Esophagus muscularis mucosa (tissue), 4 donors: Measurements from ENCODE around the gene SMIM5. TPM values are rescaled to one million over a fixed set of nuclear protein-coding genes. Genes with fewer than 3 reads are reported as not detected.
"Not testable (repeated sequence)": the region's sequence is repeated elsewhere in the genome, so short reads cannot be mapped to it uniquely, and the experiment has no call there.

Source experiments
- DNase-seq: peaks from one replicate; pipeline ENCODE4 v3.0.0-alpha.2; 2017; ENCODE audit errors: extremely low spot score
- H3K27ac ChIP-seq, 4 donors: fragments of 200-600 bp; sonication (generic); replicated peaks in 1 of 4; 1 replicate in 3 of 4; 2 replicates in 1 of 4; pipeline ENCODE4 v1.5.1; 2016 to 2019; ENCODE audit warnings: mild to moderate bottlenecking in 1 of 4
- H3K27me3 ChIP-seq, 4 donors: fragments of 200-600 bp; sonication (generic); one replicate each; pipeline versions ENCODE4 v1.5.1 to v1.6.0; 2016 to 2019
- H3K36me3 ChIP-seq, 4 donors: fragments of 200-600 bp; sonication (generic); one replicate each; pipeline ENCODE4 v1.5.1; 2016 to 2019
- H3K4me1 ChIP-seq, 4 donors: fragments of 200-600 bp; sonication (generic); one replicate each; pipeline ENCODE4 v1.5.1; 2016 to 2019
- H3K4me3 ChIP-seq, 4 donors: fragments of 200-600 bp; sonication (generic); 1 replicate in 2 of 4; 2 replicates in 2 of 4; pipeline ENCODE4 v1.5.1; 2016 to 2019; ENCODE audit warnings: mild to moderate bottlenecking in 4 of 4, moderate library complexity in 1 of 4
- H3K9me3 ChIP-seq, 4 donors: fragments of 200-600 bp; sonication (generic); 1 replicate in 3 of 4; 2 replicates in 1 of 4; pipeline ENCODE4 v1.5.1; 2016 to 2019
- EP300 ChIP-seq: sonication (generic); formaldehyde crosslinking; IDR thresholded peaks from one replicate; pipeline ENCODE4 v1.6.1; 2017; ENCODE audit warnings: antibody characterized with exemption
- POLR2A ChIP-seq: fragments of 450-650 bp; IDR thresholded peaks from one replicate; pipeline ENCODE4 v1.6.1; 2017; ENCODE audit warnings: antibody characterized with exemption, moderate library complexity, mild to moderate bottlenecking, low read depth
- POLR2AphosphoS5 ChIP-seq, 2 donors: sonication (generic); formaldehyde crosslinking; IDR thresholded peaks; one replicate each; pipeline ENCODE4 v1.6.1; 2017; ENCODE audit warnings: antibody characterized with exemption in 2 of 2
- WGBS: methylation state at CpG from one replicate; pipeline ENCODE4 v1.1.5; 2018; 5-methylcytosine and 5-hydroxymethylcytosine counted together
- intact Hi-C: fragments of 100-400 bp; cut with DNase I; formaldehyde crosslinking; loops from one replicate; pipeline ENCODE4 v1.15.1; 2023
- total RNA-seq, 4 donors: library from RNA; depleted of rRNA; stranded (reverse); fragments of >200 nt; gene quantifications; one replicate each; pipeline versions ENCODE4 v1.1.0 to v1.2.1, GENCODE V29; 2016
- TF ChIP-seq, protein P1 (sequence below), 3 experiments: fragments of 200-600 bp in 2 of 3; fragments of 450-650 bp in 1 of 3; sonication (generic) in 2 of 3; IDR thresholded peaks; one replicate each; pipeline ENCODE4 v1.5.1; 2017 to 2019; ENCODE audit warnings: antibody characterized with exemption in 3 of 3, mild to moderate bottlenecking in 2 of 3, moderate library complexity in 1 of 3

Gene SMIM5
- total RNA-seq, 4 donors from 2014 or later: 4.3 to 6.6 (median 5.6) TPM

DNA sequence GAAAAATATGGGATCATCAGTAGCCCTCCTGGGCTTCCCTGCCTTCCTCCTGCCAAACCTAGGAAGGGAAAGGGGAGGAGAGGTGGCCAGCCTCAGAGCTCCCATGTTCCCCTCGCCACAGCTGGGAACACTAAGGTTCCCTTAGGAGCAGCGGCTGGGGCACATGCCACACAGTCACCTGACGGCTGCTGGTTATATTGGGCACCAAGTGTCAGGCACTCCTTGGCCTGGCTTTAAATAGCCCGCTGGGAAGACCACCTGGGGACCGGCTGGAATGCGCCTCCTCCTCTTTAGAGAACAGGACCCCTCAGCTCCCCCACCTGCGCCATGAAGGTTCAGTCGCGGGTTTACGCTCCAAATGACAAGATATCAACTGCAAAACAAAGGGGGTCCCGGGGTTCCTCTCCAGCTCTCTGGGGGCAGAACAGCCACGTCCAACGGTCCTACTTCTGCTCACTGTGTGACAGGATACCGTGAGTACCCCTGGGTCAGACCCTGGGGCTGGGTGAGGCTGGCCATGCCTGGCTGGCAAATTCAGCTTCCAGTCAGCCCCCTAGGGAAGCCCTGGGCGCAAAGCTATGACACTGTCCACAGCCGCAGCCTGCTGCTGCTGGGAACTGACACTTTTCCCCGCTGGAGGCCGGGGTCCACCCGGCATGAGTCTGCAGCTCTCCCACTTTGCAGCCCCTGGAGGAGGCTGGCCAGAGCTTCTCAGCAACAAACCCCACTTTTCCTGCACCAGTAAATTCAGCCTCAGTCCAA is 3.3 kb downstream of the SMIM5 start:
- H3K4me3 ChIP-seq: no peak overlapping the region
- H3K36me3 ChIP-seq: peaks cover 0 to 33% (median 15%) of the 10 kb centered on the region in 4 donors
- no peak overlapping the region for H3K27ac ChIP-seq
- no peak for DNase-seq
- no peaks in the 10 kb centered on the region for H3K27me3 ChIP-seq
- WGBS: 89% methylated on average over 19 of the region's 19 CpGs
- TF ChIP-seq EP300 (no peak), POLR2A (no peak), POLR2AphosphoS5 (IDR thresholded peaks at IDR 0.05) (no peak)
- TF ChIP-seq, protein P1, sequence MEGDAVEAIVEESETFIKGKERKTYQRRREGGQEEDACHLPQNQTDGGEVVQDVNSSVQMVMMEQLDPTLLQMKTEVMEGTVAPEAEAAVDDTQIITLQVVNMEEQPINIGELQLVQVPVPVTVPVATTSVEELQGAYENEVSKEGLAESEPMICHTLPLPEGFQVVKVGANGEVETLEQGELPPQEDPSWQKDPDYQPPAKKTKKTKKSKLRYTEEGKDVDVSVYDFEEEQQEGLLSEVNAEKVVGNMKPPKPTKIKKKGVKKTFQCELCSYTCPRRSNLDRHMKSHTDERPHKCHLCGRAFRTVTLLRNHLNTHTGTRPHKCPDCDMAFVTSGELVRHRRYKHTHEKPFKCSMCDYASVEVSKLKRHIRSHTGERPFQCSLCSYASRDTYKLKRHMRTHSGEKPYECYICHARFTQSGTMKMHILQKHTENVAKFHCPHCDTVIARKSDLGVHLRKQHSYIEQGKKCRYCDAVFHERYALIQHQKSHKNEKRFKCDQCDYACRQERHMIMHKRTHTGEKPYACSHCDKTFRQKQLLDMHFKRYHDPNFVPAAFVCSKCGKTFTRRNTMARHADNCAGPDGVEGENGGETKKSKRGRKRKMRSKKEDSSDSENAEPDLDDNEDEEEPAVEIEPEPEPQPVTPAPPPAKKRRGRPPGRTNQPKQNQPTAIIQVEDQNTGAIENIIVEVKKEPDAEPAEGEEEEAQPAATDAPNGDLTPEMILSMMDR (IDR thresholded peaks at IDR 0.05): no peak
- intact Hi-C loops: no loop called here
- H3K4me1 ChIP-seq: peaks cover 24 to 42% (median 30%) of the 10 kb centered on the region in 4 donors
- H3K9me3 ChIP-seq: no peaks in the 10 kb centered on the region

DNA sequence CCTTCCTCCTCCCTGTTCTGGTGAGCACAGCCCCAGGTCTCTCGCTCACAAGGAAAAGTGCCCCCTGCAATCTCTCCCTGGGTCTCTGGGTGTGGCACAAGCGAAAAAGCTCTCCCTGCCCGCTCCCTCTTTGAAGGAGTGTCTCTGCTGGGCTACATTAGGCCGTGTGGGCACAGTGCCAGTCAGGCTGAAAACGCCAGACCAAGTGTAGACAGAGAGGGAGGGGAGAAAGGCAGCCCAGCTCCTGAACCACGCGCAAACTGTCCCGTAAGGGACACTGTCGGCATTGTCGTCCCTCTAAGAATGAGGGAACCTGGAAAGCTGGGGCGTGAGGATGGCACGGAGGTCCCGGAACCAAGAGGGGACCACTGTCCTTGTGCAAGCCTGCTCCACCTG is 3.9 kb downstream of the SMIM5 start:
- H3K27ac ChIP-seq: no peak overlapping the region
- H3K4me1 ChIP-seq: peaks cover 24 to 47% (median 30%) of the 10 kb centered on the region in 4 donors
- TF ChIP-seq EP300: no peak
- TF ChIP-seq, protein P1 (IDR thresholded peaks at IDR 0.05): no peak
- DNase-seq: no peak
- H3K4me3 ChIP-seq: no peak overlapping the region
- 76% methylated on average over 13 of the region's 13 CpGs for WGBS
- intact Hi-C loops: no loop called here
- no peaks in the 10 kb centered on the region for H3K9me3 ChIP-seq
- H3K36me3 ChIP-seq: peaks cover 0 to 35% (median 15%) of the 10 kb centered on the region in 4 donors
- no peaks in the 10 kb centered on the region for H3K27me3 ChIP-seq

DNA sequence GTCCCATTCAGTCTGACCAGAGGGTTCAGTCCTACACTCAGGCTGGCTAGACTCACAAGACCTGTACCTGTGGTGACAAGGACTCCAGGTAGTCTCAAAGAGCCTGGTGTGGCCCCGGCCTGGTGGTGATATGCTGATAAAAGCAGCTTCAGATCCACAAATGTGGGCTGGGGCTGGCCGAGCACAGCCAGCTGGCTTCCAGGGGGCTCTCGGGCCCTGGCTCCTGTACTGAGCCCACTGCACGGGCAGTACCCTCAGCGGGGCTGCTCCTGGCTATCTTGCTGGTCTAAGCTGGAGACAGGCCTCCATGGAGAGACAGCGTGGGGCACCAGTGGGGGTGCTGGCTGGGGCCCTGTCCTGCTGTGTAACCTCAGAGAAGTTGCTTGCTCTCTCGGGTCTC is 4.3 kb downstream of the SMIM5 start:
- Histone ChIP-seq H3K27me3 (no peaks in the 10 kb centered on the region), H3K36me3 (peaks cover 0 to 38% (median 15%) of the 10 kb centered on the region in 4 donors), H3K4me1 (peaks cover 22 to 49% (median 26%) of the 10 kb centered on the region in 4 donors), H3K4me3 (no peak overlapping the region), H3K27ac (no peak overlapping the region), H3K9me3 (no peaks in the 10 kb centered on the region)
- intact Hi-C loops: no loop called here
- TF ChIP-seq, protein P1 (IDR thresholded peaks at IDR 0.05): no peak
- TF ChIP-seq POLR2A: no peak
- TF ChIP-seq POLR2AphosphoS5 (IDR thresholded peaks at IDR 0.05): no peak
- TF ChIP-seq EP300: no peak
- 72% methylated on average over 2 of the region's 7 CpGs for WGBS
- DNase-seq: no peak

DNA sequence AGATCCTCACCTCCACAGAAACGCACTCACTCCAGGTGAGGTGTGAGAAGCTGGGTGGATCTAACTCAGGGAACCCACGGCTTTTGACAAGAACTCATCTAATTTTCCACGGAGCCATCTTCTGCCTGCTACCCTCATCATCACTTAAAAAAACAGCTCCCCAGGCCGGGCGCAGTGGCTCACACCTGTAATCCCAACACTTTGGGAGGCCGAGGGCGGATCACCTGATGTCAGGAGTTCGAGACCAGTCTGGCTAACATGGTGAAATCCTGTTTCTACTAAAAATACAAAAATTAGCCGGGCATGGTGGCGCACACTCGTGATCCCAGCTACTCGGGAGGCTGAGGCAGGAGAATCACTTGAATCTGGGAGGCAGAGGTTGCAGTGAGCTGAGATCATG is 4.8 kb downstream of the SMIM5 start:
- Histone ChIP-seq H3K36me3 (peaks cover 0 to 43% (median 15%) of the 10 kb centered on the region in 4 donors), H3K4me1 (peaks cover 17 to 45% (median 21%) of the 10 kb centered on the region in 4 donors)
- H3K9me3 ChIP-seq, H3K27me3 ChIP-seq, H3K27ac ChIP-seq, H3K4me3 ChIP-seq, intact Hi-C loops, DNase-seq: not testable (repeated sequence)
- 93% methylated on average over 12 of the region's 12 CpGs for WGBS

DNA sequence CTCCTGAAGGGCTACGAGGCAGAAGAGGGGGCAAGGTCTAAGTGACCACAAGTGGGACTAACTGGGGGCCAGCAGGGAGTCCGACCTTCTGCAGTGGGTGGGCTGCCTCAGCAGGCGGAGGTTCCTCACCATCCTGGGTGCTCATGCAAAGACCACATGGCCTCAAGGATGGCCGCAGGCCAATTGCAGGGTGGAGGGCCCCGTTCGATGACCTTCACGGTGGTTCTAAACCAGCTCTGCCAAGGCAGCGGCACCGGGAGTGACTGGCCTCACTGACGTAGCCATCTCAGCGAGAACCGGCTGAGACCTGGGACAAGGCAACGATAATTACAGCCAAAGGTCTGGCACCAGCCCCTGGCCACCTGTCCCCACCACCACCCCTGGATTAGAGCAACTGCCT is 5.7 kb downstream of the SMIM5 start:
- intact Hi-C loops: no loop called here
- Histone ChIP-seq H3K27me3 (no peaks in the 10 kb centered on the region), H3K4me1 (peaks cover 8 to 36% (median 13%) of the 10 kb centered on the region in 4 donors), H3K9me3 (no peaks in the 10 kb centered on the region), H3K27ac (no peak overlapping the region), H3K4me3 (no peak overlapping the region), H3K36me3 (peaks cover 0 to 52% (median 19%) of the 10 kb centered on the region in 4 donors)
- TF ChIP-seq POLR2AphosphoS5 (IDR thresholded peaks at IDR 0.05) (no peak), POLR2A (no peak), EP300 (no peak)
- TF ChIP-seq, protein P1 (IDR thresholded peaks at IDR 0.05): no peak
- WGBS: 92% methylated on average over 11 of the region's 13 CpGs
- no peak for DNase-seq
